Activated gamma-delta T cell treated with anti-CD3 and anti-CD28 coated beads, Interleukin-2, amount 50 U/mL, for 16 hours (primary cell): ENCODE measurements around the gene FNIP1.
"Not testable (repeated sequence)": the region's sequence is repeated elsewhere in the genome, so short reads cannot be mapped to it uniquely, and the experiment has no call there.

Experiments
- DNase-seq: peaks from one replicate; pipeline ENCODE4 v3.0.0-alpha.2; 2020; ENCODE audit warnings: low read depth

Gene FNIP1

GRCh38 chr5:131796793-131797693 lies at the start of gene FNIP1:
TSS of gene FNIP1 (minus strand) at chr5:131797017. CDS start at chr5:131796921, 96 bp downstream.
- peak; percentile 98 for DNase-seq

- DNase-seq: no peak
Observed at GRCh38 chr5:131846536-131846935, 49.7 kb upstream of the FNIP1 start.

- DNase-seq: no peak
Observed at GRCh38 chr5:131845828-131846227, 49.0 kb upstream of the FNIP1 start.

- DNase-seq: not testable (repeated sequence)
Observed at GRCh38 chr5:131842971-131843370, 46.2 kb upstream of the FNIP1 start.

GRCh38 chr5:131832702-131833101 lies 35.9 kb upstream of the FNIP1 start:
- not testable (repeated sequence) for DNase-seq

GRCh38 chr5:131825404-131826013 lies 28.7 kb upstream of the FNIP1 start:
- no peak for DNase-seq

- DNase-seq: no peak
Observed at GRCh38 chr5:131824631-131825030, 27.8 kb upstream of the FNIP1 start.

- DNase-seq: no peak
Observed at GRCh38 chr5:131821221-131821620, 24.4 kb upstream of the FNIP1 start.

GRCh38 chr5:131818001-131818724 lies 21.3 kb upstream of the FNIP1 start:
- DNase-seq: no peak

- DNase-seq: no peak
Observed at GRCh38 chr5:131814990-131815389, 18.2 kb upstream of the FNIP1 start.

GRCh38 chr5:131812371-131813160 lies 15.7 kb upstream of the FNIP1 start:
- no peak for DNase-seq

- DNase-seq: no peak
Observed at GRCh38 chr5:131810510-131811249, 13.9 kb upstream of the FNIP1 start.

- peak; percentile 20 for DNase-seq
Observed at GRCh38 chr5:131795879-131796792, 681 bp downstream of the FNIP1 start.

- DNase-seq: no peak
Observed at GRCh38 chr5:131795228-131795627, 1.6 kb downstream of the FNIP1 start.

- DNase-seq: no peak
Observed at GRCh38 chr5:131794586-131794985, 2.2 kb downstream of the FNIP1 start.

GRCh38 chr5:131792896-131793295 lies 3.9 kb downstream of the FNIP1 start:
- no peak for DNase-seq

GRCh38 chr5:131791866-131792265 lies 5.0 kb downstream of the FNIP1 start:
- no peak for DNase-seq

- DNase-seq: no peak
Observed at GRCh38 chr5:131790550-131790949, 6.3 kb downstream of the FNIP1 start.

GRCh38 chr5:131789765-131790164 lies 7.1 kb downstream of the FNIP1 start:
- no peak for DNase-seq

GRCh38 chr5:131787736-131788135 lies 9.1 kb downstream of the FNIP1 start:
- no peak for DNase-seq
